ENCODE results near the gene GRID1.
"Not testable (repeated sequence)": the region's sequence is repeated elsewhere in the genome, so short reads cannot be mapped to it uniquely, and the experiment has no call there.

The GRID1 gene

GRCh38 chr10:86043236-86043635, 323.4 kb downstream of the GRID1 start:
- Histone ChIP-seq H3K9me3 (ENCODE audit: low read depth, low read length) (no peaks in the 10 kb centered on the region), H3K36me3 (ENCODE audit: insufficient read depth, low read length) (no peaks in the 10 kb centered on the region), H3K9ac (ENCODE audit: insufficient read length) (no peak overlapping the region), H3K4me3 (no peak overlapping the region), H3K27ac (no peak overlapping the region)
- DNase-seq (ENCODE audit: low read depth, low spot score): no peak
- TF ChIP-seq POLR2AphosphoS5 (IDR thresholded peaks at IDR 0.05; ENCODE audit: borderline replicate concordance, low read depth, low read length) (no peak), EZH2 (IDR thresholded peaks at IDR 0.05) (no peak), FOXP2 (optimal IDR thresholded peaks at IDR 0.05; ENCODE audit: control extremely low read depth, extremely low read length, insufficient read depth) (no peak)

GRCh38 chr10:86042161-86042560, 324.4 kb downstream of the GRID1 start:
- H3K4me3 ChIP-seq: no peak overlapping the region
- TF ChIP-seq POLR2AphosphoS5 (IDR thresholded peaks at IDR 0.05; ENCODE audit: borderline replicate concordance, low read depth, low read length) (no peak), EZH2 (IDR thresholded peaks at IDR 0.05) (no peak), FOXP2 (optimal IDR thresholded peaks at IDR 0.05; ENCODE audit: control extremely low read depth, extremely low read length, insufficient read depth) (no peak)
- no peak for DNase-seq (ENCODE audit: low read depth, low spot score)
- H3K36me3 ChIP-seq (ENCODE audit: insufficient read depth, low read length): no peaks in the 10 kb centered on the region
- H3K9me3 ChIP-seq (ENCODE audit: low read depth, low read length): no peaks in the 10 kb centered on the region
- no peak overlapping the region for H3K9ac ChIP-seq (ENCODE audit: insufficient read length)
- H3K27ac ChIP-seq: no peak overlapping the region

DNA sequence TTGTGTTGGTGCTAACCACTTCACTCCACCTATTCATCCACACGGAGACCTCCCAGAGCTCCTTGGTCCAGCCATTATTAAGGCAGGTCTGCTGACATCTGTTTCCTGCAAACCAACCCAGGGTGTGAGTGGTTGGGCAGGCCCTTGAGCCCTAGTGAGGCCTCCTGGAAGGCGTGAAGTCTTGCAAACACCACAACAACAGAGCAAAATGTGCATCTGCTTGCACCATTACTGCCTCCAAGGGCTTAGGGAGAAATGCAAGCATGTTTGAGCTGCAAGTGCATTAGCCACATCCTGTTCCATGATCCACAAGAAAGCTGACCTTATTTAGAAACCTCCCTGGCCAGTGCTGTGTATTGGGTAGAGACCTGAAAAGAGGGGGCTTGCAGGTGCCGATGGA, 325.5 kb downstream of the GRID1 start:
- Histone ChIP-seq H3K9ac (ENCODE audit: insufficient read length) (no peak overlapping the region), H3K4me3 (no peak overlapping the region), H3K9me3 (ENCODE audit: low read depth, low read length) (no peaks in the 10 kb centered on the region), H3K27ac (no peak overlapping the region), H3K36me3 (ENCODE audit: insufficient read depth, low read length) (no peaks in the 10 kb centered on the region)
- TF ChIP-seq EZH2 (IDR thresholded peaks at IDR 0.05) (no peak), POLR2AphosphoS5 (IDR thresholded peaks at IDR 0.05; ENCODE audit: borderline replicate concordance, low read depth, low read length) (no peak), FOXP2 (optimal IDR thresholded peaks at IDR 0.05; ENCODE audit: control extremely low read depth, extremely low read length, insufficient read depth) (no peak)
- DNase-seq (ENCODE audit: low read depth, low spot score): no peak

GRCh38 chr10:86038371-86038770, 328.2 kb downstream of the GRID1 start:
- Histone ChIP-seq H3K9ac (ENCODE audit: insufficient read length) (no peak overlapping the region), H3K4me3 (no peak overlapping the region), H3K9me3 (ENCODE audit: low read depth, low read length) (no peaks in the 10 kb centered on the region), H3K27ac (no peak overlapping the region), H3K36me3 (ENCODE audit: insufficient read depth, low read length) (no peaks in the 10 kb centered on the region)
- no peak for DNase-seq (ENCODE audit: low read depth, low spot score)
- TF ChIP-seq EZH2 (IDR thresholded peaks at IDR 0.05): no peak
- TF ChIP-seq POLR2AphosphoS5 (IDR thresholded peaks at IDR 0.05; ENCODE audit: borderline replicate concordance, low read depth, low read length): no peak
- no peak for TF ChIP-seq FOXP2 (optimal IDR thresholded peaks at IDR 0.05; ENCODE audit: control extremely low read depth, extremely low read length, insufficient read depth)

GRCh38 chr10:86037096-86037495, 329.5 kb downstream of the GRID1 start:
- TF ChIP-seq EZH2 (IDR thresholded peaks at IDR 0.05) (no peak), FOXP2 (optimal IDR thresholded peaks at IDR 0.05; ENCODE audit: control extremely low read depth, extremely low read length, insufficient read depth) (no peak), POLR2AphosphoS5 (IDR thresholded peaks at IDR 0.05; ENCODE audit: borderline replicate concordance, low read depth, low read length) (no peak)
- Histone ChIP-seq H3K36me3 (ENCODE audit: insufficient read depth, low read length) (no peaks in the 10 kb centered on the region), H3K27ac (no peak overlapping the region), H3K9me3 (ENCODE audit: low read depth, low read length) (no peaks in the 10 kb centered on the region), H3K4me3 (no peak overlapping the region), H3K9ac (ENCODE audit: insufficient read length) (no peak overlapping the region)
- DNase-seq (ENCODE audit: low read depth, low spot score): no peak

- no peak overlapping the region for H3K27ac ChIP-seq
- no peaks in the 10 kb centered on the region for H3K36me3 ChIP-seq (ENCODE audit: insufficient read depth, low read length)
- H3K9ac ChIP-seq (ENCODE audit: insufficient read length): no peak overlapping the region
- H3K9me3 ChIP-seq (ENCODE audit: low read depth, low read length): no peaks in the 10 kb centered on the region
- DNase-seq (ENCODE audit: low read depth, low spot score): no peak
- TF ChIP-seq EZH2 (IDR thresholded peaks at IDR 0.05) (no peak), FOXP2 (optimal IDR thresholded peaks at IDR 0.05; ENCODE audit: control extremely low read depth, extremely low read length, insufficient read depth) (no peak), POLR2AphosphoS5 (IDR thresholded peaks at IDR 0.05; ENCODE audit: borderline replicate concordance, low read depth, low read length) (no peak)
- no peak overlapping the region for H3K4me3 ChIP-seq
These were observed 330.1 kb downstream of the GRID1 start for GRCh38 chr10:86036544-86036831.

DNA sequence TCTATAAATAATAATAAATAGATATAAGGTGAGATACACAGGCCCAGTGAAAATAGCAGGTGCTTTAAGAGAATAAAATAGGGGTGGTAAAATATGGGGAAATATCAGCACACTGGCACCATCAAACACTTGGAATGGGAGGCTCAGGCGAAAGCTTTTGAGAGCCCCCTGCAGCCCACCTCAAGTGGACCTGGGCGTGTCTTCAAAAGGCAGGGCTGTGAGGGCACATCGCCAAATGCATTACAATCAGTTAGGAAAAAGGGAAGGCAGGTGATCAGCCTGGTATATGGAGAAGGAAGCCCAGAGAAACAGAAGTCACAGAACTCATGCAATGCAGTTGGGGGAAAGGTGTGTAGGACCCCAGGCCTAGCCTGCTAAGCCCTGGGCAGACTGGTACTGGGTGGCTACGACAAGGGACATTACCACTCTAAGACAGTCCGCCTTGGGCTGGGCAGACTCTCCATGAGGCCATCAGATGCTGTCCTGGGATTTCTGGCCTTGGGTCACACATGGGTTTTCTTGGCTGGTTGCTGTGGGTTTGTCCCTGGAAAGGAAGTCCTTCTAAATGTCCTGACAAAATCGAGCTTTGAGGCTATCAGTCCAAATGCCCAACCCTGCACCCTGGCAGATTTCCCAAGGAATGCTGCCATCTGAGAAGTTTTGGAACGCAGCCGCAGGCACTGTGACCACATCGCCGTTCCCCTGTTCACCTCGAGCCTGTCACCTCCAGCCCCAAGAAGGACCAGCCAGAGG, 330.6 kb downstream of the GRID1 start:
- no peaks in the 10 kb centered on the region for H3K9me3 ChIP-seq (ENCODE audit: low read depth, low read length)
- no peaks in the 10 kb centered on the region for H3K36me3 ChIP-seq (ENCODE audit: insufficient read depth, low read length)
- no peak overlapping the region for H3K9ac ChIP-seq (ENCODE audit: insufficient read length)
- no peak overlapping the region for H3K4me3 ChIP-seq
- no peak for DNase-seq (ENCODE audit: low read depth, low spot score)
- no peak overlapping the region for H3K27ac ChIP-seq
- TF ChIP-seq POLR2AphosphoS5 (IDR thresholded peaks at IDR 0.05; ENCODE audit: borderline replicate concordance, low read depth, low read length): no peak
- TF ChIP-seq EZH2 (IDR thresholded peaks at IDR 0.05): no peak
- TF ChIP-seq FOXP2 (optimal IDR thresholded peaks at IDR 0.05; ENCODE audit: control extremely low read depth, extremely low read length, insufficient read depth): no peak

GRCh38 chr10:86034710-86035109, 331.9 kb downstream of the GRID1 start:
- H3K4me3 ChIP-seq: no peak overlapping the region
- H3K27ac ChIP-seq: no peak overlapping the region
- DNase-seq (ENCODE audit: low read depth, low spot score): no peak
- no peaks in the 10 kb centered on the region for H3K36me3 ChIP-seq (ENCODE audit: insufficient read depth, low read length)
- TF ChIP-seq FOXP2 (optimal IDR thresholded peaks at IDR 0.05; ENCODE audit: control extremely low read depth, extremely low read length, insufficient read depth) (no peak), POLR2AphosphoS5 (IDR thresholded peaks at IDR 0.05; ENCODE audit: borderline replicate concordance, low read depth, low read length) (no peak), EZH2 (IDR thresholded peaks at IDR 0.05) (no peak)
- H3K9me3 ChIP-seq (ENCODE audit: low read depth, low read length): no peaks in the 10 kb centered on the region
- H3K9ac ChIP-seq (ENCODE audit: insufficient read length): no peak overlapping the region

DNA sequence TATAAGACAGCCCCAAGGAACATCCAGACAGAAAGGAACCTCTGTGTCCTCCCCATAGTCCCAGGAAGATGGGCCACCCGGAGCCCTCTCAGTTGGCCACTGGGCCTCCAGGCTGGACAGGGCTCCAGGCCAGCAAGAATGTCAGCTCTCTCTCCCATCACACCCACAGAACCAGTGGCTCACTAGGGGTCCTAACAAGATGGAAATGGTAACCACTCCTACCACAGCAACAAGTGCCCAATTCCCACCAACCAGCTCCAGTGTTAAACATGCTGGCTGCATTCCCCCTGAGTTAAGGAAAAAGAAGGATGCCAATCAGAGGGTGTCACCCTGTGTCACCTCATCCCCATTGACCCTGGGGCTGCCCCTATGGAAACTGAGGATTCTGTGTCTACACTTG, 333.0 kb downstream of the GRID1 start:
- no peak overlapping the region for H3K27ac ChIP-seq

DNA sequence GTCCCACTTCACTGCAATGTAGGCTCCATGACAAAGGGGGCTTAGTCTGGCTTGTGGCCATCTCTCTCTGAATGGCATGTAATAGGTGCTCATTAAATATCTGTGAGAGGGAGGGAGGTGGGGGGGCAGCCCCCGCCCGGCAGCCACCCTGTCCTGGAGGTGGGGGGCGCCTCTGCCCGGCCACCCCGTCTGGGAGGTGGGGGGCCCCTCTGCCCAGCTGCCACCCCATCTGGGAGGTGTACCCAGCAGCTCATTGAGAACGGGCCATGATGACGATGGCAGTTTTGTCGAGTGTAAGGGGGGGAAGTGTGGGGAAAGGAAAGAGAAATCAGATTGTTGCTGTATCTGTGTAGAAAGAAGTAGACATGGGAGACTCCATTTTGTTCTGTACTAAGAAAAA, 334.5 kb downstream of the GRID1 start:
- H3K9ac ChIP-seq (ENCODE audit: insufficient read length); H3K36me3 ChIP-seq (ENCODE audit: insufficient read depth, low read length); H3K4me3 ChIP-seq; H3K9me3 ChIP-seq (ENCODE audit: low read depth, low read length); DNase-seq (ENCODE audit: low read depth, low spot score); H3K27ac ChIP-seq: not testable (repeated sequence)

More for the DNA sequence above, 333.0 kb downstream of the GRID1 start:
- H3K4me3 ChIP-seq: no peak overlapping the region
- DNase-seq (ENCODE audit: low read depth, low spot score): no peak
- no peaks in the 10 kb centered on the region for H3K9me3 ChIP-seq (ENCODE audit: low read depth, low read length)
- no peak overlapping the region for H3K9ac ChIP-seq (ENCODE audit: insufficient read length)
- no peaks in the 10 kb centered on the region for H3K36me3 ChIP-seq (ENCODE audit: insufficient read depth, low read length)
- TF ChIP-seq POLR2AphosphoS5 (IDR thresholded peaks at IDR 0.05; ENCODE audit: borderline replicate concordance, low read depth, low read length) (no peak), EZH2 (IDR thresholded peaks at IDR 0.05) (no peak), FOXP2 (optimal IDR thresholded peaks at IDR 0.05; ENCODE audit: control extremely low read depth, extremely low read length, insufficient read depth) (no peak)
